Ishikawa (cell line): ENCODE data around the gene RUNX1.

Experiments
- CEBPB ChIP-seq: IDR thresholded peaks from 2 replicates; pipeline ENCODE4 v1.6.1; 2012
- CREB1 ChIP-seq: IDR thresholded peaks from 2 replicates; pipeline ENCODE4 v1.6.1; 2012; ENCODE audit warnings: low read depth
- EGR1 ChIP-seq: IDR thresholded peaks from 2 replicates; pipeline ENCODE4 v1.6.1; 2012
- EP300 ChIP-seq: IDR thresholded peaks from 2 replicates; pipeline ENCODE4 v1.6.1; 2012; ENCODE audit warnings: borderline replicate concordance
- FOXM1 ChIP-seq: IDR thresholded peaks from 2 replicates; pipeline ENCODE4 v1.6.1; 2012; ENCODE audit warnings: low read depth, borderline replicate concordance
- MAX ChIP-seq: IDR thresholded peaks from 2 replicates; pipeline ENCODE4 v1.6.1; 2012
- NFIC ChIP-seq: IDR thresholded peaks from 2 replicates; pipeline ENCODE4 v1.6.1; 2012
- RAD21 ChIP-seq: IDR thresholded peaks from 2 replicates; pipeline ENCODE4 v1.6.1; 2012; ENCODE audit warnings: low read depth
- TAF1 ChIP-seq: IDR thresholded peaks from 2 replicates; pipeline ENCODE4 v1.6.1; 2012; ENCODE audit warnings: low read depth, mild to moderate bottlenecking
- TCF12 ChIP-seq: IDR thresholded peaks from 2 replicates; pipeline ENCODE4 v1.6.1; 2012; ENCODE audit warnings: low read depth
- TEAD4 ChIP-seq: IDR thresholded peaks from 2 replicates; pipeline ENCODE4 v1.6.1; 2012
- YY1 ChIP-seq: IDR thresholded peaks from 2 replicates; pipeline ENCODE4 v1.6.1; 2012; ENCODE audit warnings: low read depth
- ZBTB7A ChIP-seq: IDR thresholded peaks from 2 replicates; pipeline ENCODE4 v1.6.1; 2012; ENCODE audit warnings: low read depth
- TF ChIP-seq, protein P1 (sequence below): IDR thresholded peaks from 2 replicates; pipeline ENCODE4 v1.6.1; 2012; ENCODE audit warnings: low read depth, mild to moderate bottlenecking
- TF ChIP-seq, protein P2 (sequence below): IDR thresholded peaks from 2 replicates; pipeline ENCODE4 v1.6.1; 2012

RUNX1 gene

GRCh38 chr21:34994766-34995631 lies 54.1 kb downstream of the RUNX1 start:
- no peak for TF ChIP-seq TAF1

DNA sequence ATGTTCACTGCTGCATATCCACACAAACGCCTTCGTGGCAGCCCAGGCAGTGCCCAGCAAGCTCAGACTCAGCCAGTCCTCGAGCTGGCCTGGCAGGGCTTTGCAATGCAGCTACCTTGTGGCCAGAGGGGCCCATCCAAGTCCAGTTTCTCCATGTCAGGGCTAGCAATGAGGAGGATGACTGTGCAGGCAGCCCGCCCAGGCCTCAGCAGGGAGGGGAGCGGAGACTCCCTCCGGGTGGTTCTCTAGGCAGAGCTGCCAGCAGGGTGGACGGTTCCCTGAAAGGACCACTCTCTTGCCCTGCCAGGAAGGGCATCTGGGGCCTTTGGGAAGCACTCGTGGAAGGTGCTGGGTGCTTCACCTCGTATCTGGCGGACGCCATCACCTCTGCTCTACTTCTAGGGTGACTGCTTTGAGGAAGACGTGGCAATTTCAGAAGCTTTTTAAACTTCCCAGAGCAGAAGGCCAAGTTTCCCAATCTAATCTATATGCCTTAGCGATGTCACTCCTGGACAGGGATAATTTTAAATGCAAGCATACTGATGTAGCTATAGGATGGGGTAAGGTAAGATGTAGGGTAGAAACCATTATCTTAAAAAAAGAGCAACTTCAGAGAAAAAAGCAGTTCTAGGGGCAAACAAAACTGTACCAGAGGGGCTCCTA lies 56.2 kb downstream of the RUNX1 start:
- TF ChIP-seq, protein P1, sequence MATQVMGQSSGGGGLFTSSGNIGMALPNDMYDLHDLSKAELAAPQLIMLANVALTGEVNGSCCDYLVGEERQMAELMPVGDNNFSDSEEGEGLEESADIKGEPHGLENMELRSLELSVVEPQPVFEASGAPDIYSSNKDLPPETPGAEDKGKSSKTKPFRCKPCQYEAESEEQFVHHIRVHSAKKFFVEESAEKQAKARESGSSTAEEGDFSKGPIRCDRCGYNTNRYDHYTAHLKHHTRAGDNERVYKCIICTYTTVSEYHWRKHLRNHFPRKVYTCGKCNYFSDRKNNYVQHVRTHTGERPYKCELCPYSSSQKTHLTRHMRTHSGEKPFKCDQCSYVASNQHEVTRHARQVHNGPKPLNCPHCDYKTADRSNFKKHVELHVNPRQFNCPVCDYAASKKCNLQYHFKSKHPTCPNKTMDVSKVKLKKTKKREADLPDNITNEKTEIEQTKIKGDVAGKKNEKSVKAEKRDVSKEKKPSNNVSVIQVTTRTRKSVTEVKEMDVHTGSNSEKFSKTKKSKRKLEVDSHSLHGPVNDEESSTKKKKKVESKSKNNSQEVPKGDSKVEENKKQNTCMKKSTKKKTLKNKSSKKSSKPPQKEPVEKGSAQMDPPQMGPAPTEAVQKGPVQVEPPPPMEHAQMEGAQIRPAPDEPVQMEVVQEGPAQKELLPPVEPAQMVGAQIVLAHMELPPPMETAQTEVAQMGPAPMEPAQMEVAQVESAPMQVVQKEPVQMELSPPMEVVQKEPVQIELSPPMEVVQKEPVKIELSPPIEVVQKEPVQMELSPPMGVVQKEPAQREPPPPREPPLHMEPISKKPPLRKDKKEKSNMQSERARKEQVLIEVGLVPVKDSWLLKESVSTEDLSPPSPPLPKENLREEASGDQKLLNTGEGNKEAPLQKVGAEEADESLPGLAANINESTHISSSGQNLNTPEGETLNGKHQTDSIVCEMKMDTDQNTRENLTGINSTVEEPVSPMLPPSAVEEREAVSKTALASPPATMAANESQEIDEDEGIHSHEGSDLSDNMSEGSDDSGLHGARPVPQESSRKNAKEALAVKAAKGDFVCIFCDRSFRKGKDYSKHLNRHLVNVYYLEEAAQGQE = no peak
- no peak for TF ChIP-seq ZBTB7A
- TF ChIP-seq YY1 = no peak
- no peak for TF ChIP-seq RAD21
- TF ChIP-seq EP300 = no peak
- TF ChIP-seq TCF12 = no peak
- no peak for TF ChIP-seq TEAD4
- no peak for TF ChIP-seq NFIC

GRCh38 chr21:34992180-34992579 lies 56.9 kb downstream of the RUNX1 start:
- TF ChIP-seq NFIC (no peak), ZBTB7A (no peak), CEBPB (no peak), YY1 (no peak)

- TF ChIP-seq ZBTB7A (no peak), MAX (no peak)
These were observed 57.6 kb downstream of the RUNX1 start for GRCh38 chr21:34991366-34991957.

DNA sequence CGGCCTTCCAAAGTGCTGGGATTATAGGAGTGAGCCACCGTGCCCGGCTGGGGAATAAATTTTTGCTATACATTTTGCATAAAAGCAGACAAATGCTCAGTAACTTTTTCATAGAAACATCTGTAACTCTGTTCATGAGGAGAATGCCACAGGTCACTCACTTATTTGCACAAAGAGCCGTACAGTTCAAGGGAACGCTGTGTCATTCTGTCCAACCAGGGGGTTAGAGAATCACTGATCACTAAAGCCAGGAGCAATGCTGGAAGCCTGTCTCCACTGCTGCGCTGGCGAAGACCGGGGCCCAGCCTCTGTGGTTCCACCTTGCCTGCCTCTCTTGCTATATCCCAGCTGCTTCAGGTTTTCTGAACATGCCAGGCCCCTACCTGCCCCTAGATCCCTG lies 58.3 kb downstream of the RUNX1 start:
- TF ChIP-seq, protein P2, sequence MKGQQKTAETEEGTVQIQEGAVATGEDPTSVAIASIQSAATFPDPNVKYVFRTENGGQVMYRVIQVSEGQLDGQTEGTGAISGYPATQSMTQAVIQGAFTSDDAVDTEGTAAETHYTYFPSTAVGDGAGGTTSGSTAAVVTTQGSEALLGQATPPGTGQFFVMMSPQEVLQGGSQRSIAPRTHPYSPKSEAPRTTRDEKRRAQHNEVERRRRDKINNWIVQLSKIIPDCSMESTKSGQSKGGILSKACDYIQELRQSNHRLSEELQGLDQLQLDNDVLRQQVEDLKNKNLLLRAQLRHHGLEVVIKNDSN = no peak
- TF ChIP-seq EGR1 = no peak
- TF ChIP-seq, protein P1 = no peak
- no peak for TF ChIP-seq RAD21
- TF ChIP-seq TAF1 = no peak
- no peak for TF ChIP-seq TCF12
- TF ChIP-seq MAX = no peak
- no peak for TF ChIP-seq CEBPB
- TF ChIP-seq ZBTB7A = no peak
- no peak for TF ChIP-seq YY1
- TF ChIP-seq FOXM1 = no peak
- TF ChIP-seq CREB1 = no peak
- no peak for TF ChIP-seq EP300
- TF ChIP-seq TEAD4 = no peak
- no peak for TF ChIP-seq NFIC

- TF ChIP-seq, protein P1 = no peak
- TF ChIP-seq TCF12 (no peak), YY1 (no peak), ZBTB7A (no peak), FOXM1 (no peak), EP300 (no peak), EGR1 (no peak), NFIC (no peak), MAX (no peak), TAF1 (no peak), CEBPB (no peak), TEAD4 (no peak), RAD21 (no peak), CREB1 (no peak)
- TF ChIP-seq, protein P2 = no peak
These were observed 59.6 kb downstream of the RUNX1 start for GRCh38 chr21:34989337-34990151.
